Activated CD4-positive, alpha-beta T cell treated with anti-CD3 and anti-CD28 coated beads, Interleukin-2, amount 10 ng/mL, durations not matched to agents 24 days and 14 days (primary cell): Measurements from ENCODE around the gene ELOB. TPM values are rescaled to one million over a fixed set of nuclear protein-coding genes. Genes with fewer than 3 reads are reported as not detected.

Source experiments
- DNase-seq: peaks from one replicate; pipeline ENCODE4 v3.0.0; 2022
- H3K27ac Mint-ChIP-seq: one replicate; pipeline ENCODE4 v1.8.0; 2022; ENCODE audit warnings: mild to moderate bottlenecking, mixed read lengths
- H3K27me3 Mint-ChIP-seq: one replicate; pipeline ENCODE4 v1.8.0; 2022; ENCODE audit warnings: mixed read lengths
- H3K36me3 Mint-ChIP-seq: one replicate; pipeline ENCODE4 v1.8.0; 2022; ENCODE audit warnings: low read depth, mild to moderate bottlenecking, mixed read lengths
- H3K4me1 Mint-ChIP-seq: one replicate; pipeline ENCODE4 v1.8.0; 2021; ENCODE audit warnings: mixed read lengths
- H3K4me3 Mint-ChIP-seq: one replicate; pipeline ENCODE4 v1.8.0; 2022; ENCODE audit warnings: mild to moderate bottlenecking, moderate library complexity, mixed read lengths
- H3K9me3 Mint-ChIP-seq: one replicate; pipeline ENCODE4 v1.8.0; 2021; ENCODE audit warnings: mixed read lengths
- intact Hi-C: fragments of 100-400 bp; cut with micrococcal nuclease; formaldehyde crosslinking; loops from one replicate; pipeline ENCODE4 v1.15.1; 2023
- total RNA-seq: library from RNA; stranded (reverse); gene quantifications from 2 replicates; pipeline ENCODE4 v1.2.3, GENCODE V29; 2022

Gene ELOB
- 241 and 259 TPM in 2 replicates for total RNA-seq

DNA sequence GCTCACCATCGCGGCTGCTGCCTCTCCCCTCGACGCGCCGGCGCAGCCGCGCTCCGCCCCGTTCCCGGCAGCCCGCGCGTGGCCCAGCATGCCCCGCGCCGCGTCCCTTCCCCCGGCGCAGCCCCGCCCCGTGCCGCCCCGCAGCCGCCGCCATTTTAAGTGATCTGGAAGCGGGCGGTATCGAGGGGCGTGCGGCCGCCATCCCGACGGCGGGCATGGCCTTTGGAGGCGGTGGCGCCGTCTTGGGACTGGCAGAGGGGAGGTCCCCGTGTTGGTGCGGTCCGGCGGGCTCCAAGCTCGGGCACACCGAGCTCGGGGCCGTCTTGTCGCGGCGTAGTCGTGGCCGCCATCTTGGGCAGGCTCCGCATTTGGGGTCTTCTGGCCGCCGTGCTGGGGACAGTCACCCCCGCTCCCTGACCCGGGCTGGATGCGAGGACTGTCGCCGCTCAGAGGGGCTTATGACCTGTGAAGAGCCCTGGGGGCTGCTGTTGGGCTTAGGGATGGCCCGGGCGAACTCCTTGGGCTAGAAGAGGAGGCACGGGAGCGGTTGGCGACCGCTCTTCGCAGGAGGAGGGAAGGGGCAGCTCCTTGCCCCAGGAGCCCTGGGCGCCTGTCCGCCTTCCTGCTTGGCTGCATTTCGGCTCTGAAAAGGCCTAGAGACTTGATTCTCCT, at the start of gene ELOB:
Gene ELOB, minus strand, starts transcription at position 50 of the 672 bp plus-strand sequence. Its CDS starts 41 bp downstream, at position 9.
- no peaks in the 10 kb centered on the region for H3K27me3 Mint-ChIP-seq
- H3K9me3 Mint-ChIP-seq = no peaks in the 10 kb centered on the region
- peak; percentile 97 for DNase-seq
- intact Hi-C loops = loop anchor here (1.0 to 5.0 kb wide), 2 partner anchors 25 to 90 kb away; partner anchors contain the start of gene SRRM2
- peaks cover 22% of the 10 kb centered on the region for H3K36me3 Mint-ChIP-seq
- H3K4me3 Mint-ChIP-seq = peak within 1 kb of the TSS; percentile 92
- peak within 1 kb of the TSS; percentile 95 for H3K27ac Mint-ChIP-seq
- H3K4me1 Mint-ChIP-seq = peaks cover 25% of the 10 kb centered on the region

DNA sequence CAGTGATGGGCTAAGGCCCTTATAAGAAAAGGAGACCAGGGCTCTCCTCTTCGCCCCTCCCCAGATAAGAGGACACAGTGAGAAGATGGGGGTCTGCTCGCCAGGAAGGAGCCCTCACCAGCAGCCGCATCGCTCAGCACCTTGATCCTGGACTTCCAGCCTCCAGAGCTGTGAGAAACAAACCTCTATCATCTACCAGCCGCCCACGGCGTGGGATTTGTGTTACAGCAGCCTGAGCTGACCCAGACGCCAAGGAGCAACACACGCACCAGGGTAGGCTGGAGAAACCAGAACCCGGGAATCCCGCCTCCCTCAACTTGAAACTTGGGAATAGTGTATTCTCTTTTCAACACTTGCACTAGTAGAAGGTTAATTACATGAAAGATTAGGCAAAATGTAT, 48.8 kb upstream of the ELOB start:
- Mint-ChIP-seq H3K9me3 (no peaks in the 10 kb centered on the region), H3K27me3 (peaks cover 1% of the 10 kb centered on the region), H3K27ac (no peak overlapping the region), H3K36me3 (no peaks in the 10 kb centered on the region), H3K4me1 (peaks cover 3% of the 10 kb centered on the region), H3K4me3 (no peak overlapping the region)
- no peak for DNase-seq
- intact Hi-C loops = no loop called here

DNA sequence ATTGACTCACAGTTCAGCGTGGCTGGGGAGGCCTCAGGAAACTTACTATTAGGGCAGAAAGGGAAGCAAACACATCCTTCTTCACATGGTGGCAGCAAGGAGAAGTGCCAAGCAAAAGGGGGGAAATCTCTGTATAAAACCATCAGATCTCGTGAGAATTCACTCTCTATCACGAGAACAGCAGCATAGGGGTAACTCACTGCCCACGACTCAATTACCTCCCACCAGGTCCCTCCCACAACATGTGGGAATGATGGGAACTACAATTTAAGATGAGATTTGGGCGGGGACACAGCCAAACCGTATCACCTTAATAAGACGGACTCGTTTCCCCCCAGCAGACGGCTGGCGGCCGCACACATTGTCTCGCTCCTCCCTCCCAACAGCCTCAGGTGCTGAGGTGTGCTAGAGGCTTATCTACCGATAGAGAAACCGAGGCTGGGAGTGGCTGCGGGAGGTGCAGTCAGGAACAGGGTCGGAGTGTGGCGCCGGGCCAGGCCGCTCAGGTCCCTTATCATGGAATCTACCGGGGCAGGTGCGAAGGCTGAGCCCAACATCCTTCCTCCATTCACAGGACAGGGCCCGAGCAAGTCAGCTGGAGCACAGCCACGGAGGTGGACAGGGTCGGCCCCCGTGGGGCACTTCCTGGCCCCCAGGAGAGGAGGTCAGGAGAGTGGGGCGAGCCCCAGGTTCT, 48.1 kb upstream of the ELOB start:
- DNase-seq = no peak
- peaks cover 3% of the 10 kb centered on the region for H3K4me1 Mint-ChIP-seq
- H3K27me3 Mint-ChIP-seq = peaks cover 1% of the 10 kb centered on the region
- no peaks in the 10 kb centered on the region for H3K36me3 Mint-ChIP-seq
- H3K27ac Mint-ChIP-seq = peak overlapping the region; percentile 16
- H3K9me3 Mint-ChIP-seq = no peaks in the 10 kb centered on the region
- H3K4me3 Mint-ChIP-seq = no peak overlapping the region
- intact Hi-C loops = no loop called here

- intact Hi-C loops = no loop called here
- DNase-seq = no peak
- H3K4me3 Mint-ChIP-seq = no peak overlapping the region
- no peaks in the 10 kb centered on the region for H3K4me1 Mint-ChIP-seq
- H3K27ac Mint-ChIP-seq = peak overlapping the region; percentile 16
- H3K27me3 Mint-ChIP-seq = peaks cover 1% of the 10 kb centered on the region
- H3K36me3 Mint-ChIP-seq = no peaks in the 10 kb centered on the region
- no peaks in the 10 kb centered on the region for H3K9me3 Mint-ChIP-seq
Observed at GRCh38 chr16:2824626-2825025, 47.5 kb upstream of the ELOB start.

DNA sequence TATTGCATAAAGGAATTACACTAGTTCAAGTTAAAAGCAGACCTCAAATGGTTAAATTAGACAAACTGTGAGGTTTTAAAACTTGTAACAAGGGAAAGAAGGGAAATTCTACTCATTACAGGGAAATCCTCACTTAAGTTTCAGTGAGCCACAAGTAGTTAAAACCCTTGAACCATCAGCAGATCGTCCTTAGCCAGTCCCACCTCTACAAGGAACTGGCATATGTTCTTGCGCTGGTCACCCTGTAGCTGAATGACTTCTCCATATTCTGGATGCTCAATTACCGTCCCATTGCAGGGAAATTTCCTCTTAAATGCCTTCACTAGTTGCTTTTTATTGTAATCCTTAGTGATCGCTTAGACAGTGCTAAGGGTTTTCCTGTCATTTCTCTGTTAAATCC, 45.4 kb upstream of the ELOB start:
- H3K9me3 Mint-ChIP-seq = no peaks in the 10 kb centered on the region

DNA sequence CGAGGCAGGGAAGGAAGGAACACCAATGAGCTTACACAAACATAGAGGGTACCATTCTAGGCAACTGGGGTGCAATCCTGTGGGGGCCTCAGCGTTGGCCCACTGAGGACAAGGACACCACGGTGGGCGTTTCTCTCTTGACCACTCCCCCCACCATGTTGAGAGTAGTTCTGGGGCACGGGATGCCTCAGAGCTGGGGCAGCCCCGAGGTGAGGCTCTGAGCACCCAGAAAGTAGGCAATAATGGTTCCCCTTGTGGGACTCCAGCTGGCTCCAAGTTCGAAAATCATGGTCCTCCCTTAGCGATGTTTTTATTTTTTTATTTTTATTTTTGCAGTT, 45.0 kb upstream of the ELOB start:
- H3K9me3 Mint-ChIP-seq = no peaks in the 10 kb centered on the region
- H3K27ac Mint-ChIP-seq = no peak overlapping the region
- no peaks in the 10 kb centered on the region for H3K4me1 Mint-ChIP-seq
- no peak overlapping the region for H3K4me3 Mint-ChIP-seq
- no peaks in the 10 kb centered on the region for H3K36me3 Mint-ChIP-seq
- H3K27me3 Mint-ChIP-seq = peaks cover 1% of the 10 kb centered on the region
- no peak for DNase-seq
- intact Hi-C loops = no loop called here

More for the DNA sequence above, 45.4 kb upstream of the ELOB start:
- Mint-ChIP-seq H3K36me3 (no peaks in the 10 kb centered on the region), H3K27me3 (peaks cover 1% of the 10 kb centered on the region), H3K4me3 (no peak overlapping the region), H3K4me1 (no peaks in the 10 kb centered on the region), H3K27ac (no peak overlapping the region)
- intact Hi-C loops = no loop called here
- DNase-seq = no peak

- no peak overlapping the region for H3K27ac Mint-ChIP-seq
- H3K9me3 Mint-ChIP-seq = no peaks in the 10 kb centered on the region
- H3K36me3 Mint-ChIP-seq = no peaks in the 10 kb centered on the region
- H3K4me3 Mint-ChIP-seq = no peak overlapping the region
- no peaks in the 10 kb centered on the region for H3K4me1 Mint-ChIP-seq
- intact Hi-C loops = no loop called here
- no peak for DNase-seq
- H3K27me3 Mint-ChIP-seq = peaks cover 1% of the 10 kb centered on the region
Observed at GRCh38 chr16:2821487-2822157, 44.5 kb upstream of the ELOB start.

- H3K4me3 Mint-ChIP-seq = no peak overlapping the region
- no peak for DNase-seq
- intact Hi-C loops = no loop called here
- H3K27me3 Mint-ChIP-seq = peaks cover 1% of the 10 kb centered on the region
- H3K27ac Mint-ChIP-seq = no peak overlapping the region
- no peaks in the 10 kb centered on the region for H3K36me3 Mint-ChIP-seq
- H3K9me3 Mint-ChIP-seq = no peaks in the 10 kb centered on the region
- no peaks in the 10 kb centered on the region for H3K4me1 Mint-ChIP-seq
Observed at GRCh38 chr16:2820836-2821486, 43.9 kb upstream of the ELOB start.

GRCh38 chr16:2819939-2820835, 43.1 kb upstream of the ELOB start:
- intact Hi-C loops = no loop called here
- peaks cover 1% of the 10 kb centered on the region for H3K27me3 Mint-ChIP-seq
- H3K36me3 Mint-ChIP-seq = no peaks in the 10 kb centered on the region
- DNase-seq = no peak
- no peak overlapping the region for H3K27ac Mint-ChIP-seq
- no peak overlapping the region for H3K4me3 Mint-ChIP-seq
- no peaks in the 10 kb centered on the region for H3K4me1 Mint-ChIP-seq
- no peaks in the 10 kb centered on the region for H3K9me3 Mint-ChIP-seq

DNA sequence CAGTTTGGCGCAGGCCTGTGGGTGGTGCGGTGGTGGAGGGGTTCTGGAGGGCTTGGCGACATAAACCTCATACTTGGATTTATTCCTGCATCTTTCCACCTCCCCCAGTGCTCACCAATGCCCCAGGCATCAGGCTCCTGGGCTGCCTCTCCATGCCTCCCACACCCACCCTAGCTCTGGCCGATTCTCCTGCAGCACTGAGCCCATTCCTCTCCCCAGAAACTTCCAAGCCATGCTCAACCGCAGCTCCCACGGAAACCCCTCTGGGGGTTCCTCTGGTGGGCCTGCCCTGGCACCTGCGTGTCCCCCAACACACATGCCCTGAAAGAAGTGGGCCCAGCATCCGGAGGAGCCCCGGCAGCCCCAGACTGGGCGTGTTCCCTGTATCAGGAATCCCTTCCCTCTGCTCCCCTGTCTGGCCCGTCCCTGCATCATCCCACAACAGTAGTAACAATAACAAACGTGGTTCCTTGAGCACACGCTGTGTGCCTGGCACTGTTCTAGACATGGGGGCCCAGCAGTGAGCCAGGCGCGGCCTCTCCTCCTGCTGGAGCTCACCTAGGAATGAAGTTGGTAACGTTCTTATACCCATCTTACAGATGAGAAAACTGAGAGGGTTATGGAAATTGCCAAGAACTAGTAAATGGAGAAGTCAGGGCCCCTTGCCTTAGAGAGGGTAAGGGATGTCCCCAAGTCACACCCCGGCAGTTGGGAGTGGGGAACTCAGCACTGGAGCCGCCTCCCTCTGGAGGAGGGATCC, 42.3 kb upstream of the ELOB start:
- DNase-seq = no peak
- no peaks in the 10 kb centered on the region for H3K36me3 Mint-ChIP-seq
- peaks cover 1% of the 10 kb centered on the region for H3K27me3 Mint-ChIP-seq
- no peak overlapping the region for H3K27ac Mint-ChIP-seq
- H3K4me3 Mint-ChIP-seq = no peak overlapping the region
- no peaks in the 10 kb centered on the region for H3K9me3 Mint-ChIP-seq
- no peaks in the 10 kb centered on the region for H3K4me1 Mint-ChIP-seq
- intact Hi-C loops = no loop called here

DNA sequence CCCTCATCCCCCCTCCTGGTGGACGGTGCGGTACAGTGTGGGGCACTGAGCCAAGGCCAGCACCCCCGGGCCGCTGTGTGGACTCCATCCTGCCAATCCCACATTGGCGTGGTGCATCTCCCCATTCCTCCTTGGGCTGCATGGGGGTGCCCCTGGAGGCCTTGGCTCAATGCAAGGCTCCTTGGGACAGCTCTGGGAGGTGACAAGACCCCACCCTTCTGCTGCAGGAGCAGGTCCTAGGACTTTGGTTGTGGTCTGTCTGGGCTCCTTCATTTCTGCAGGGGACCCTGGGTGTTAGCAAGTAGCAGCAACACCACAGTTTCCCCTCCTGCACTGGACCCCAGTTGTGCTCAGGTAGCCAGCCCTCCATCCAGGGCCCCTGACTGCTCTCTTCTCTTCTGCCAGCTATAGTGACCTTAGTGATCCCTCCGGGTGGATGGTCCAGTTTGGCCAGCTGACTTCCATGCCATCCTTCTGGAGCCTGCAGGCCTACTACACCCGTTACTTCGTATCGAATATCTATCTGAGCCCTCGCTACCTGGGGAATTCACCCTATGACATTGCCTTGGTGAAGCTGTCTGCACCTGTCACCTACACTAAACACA, 41.3 kb upstream of the ELOB start:
- DNase-seq = no peak
- H3K4me3 Mint-ChIP-seq = no peak overlapping the region
- no peaks in the 10 kb centered on the region for H3K9me3 Mint-ChIP-seq
- peak overlapping the region; percentile 43 for H3K27ac Mint-ChIP-seq
- H3K4me1 Mint-ChIP-seq = no peaks in the 10 kb centered on the region
- no peaks in the 10 kb centered on the region for H3K36me3 Mint-ChIP-seq
- peaks cover 1% of the 10 kb centered on the region for H3K27me3 Mint-ChIP-seq
- intact Hi-C loops = no loop called here

DNA sequence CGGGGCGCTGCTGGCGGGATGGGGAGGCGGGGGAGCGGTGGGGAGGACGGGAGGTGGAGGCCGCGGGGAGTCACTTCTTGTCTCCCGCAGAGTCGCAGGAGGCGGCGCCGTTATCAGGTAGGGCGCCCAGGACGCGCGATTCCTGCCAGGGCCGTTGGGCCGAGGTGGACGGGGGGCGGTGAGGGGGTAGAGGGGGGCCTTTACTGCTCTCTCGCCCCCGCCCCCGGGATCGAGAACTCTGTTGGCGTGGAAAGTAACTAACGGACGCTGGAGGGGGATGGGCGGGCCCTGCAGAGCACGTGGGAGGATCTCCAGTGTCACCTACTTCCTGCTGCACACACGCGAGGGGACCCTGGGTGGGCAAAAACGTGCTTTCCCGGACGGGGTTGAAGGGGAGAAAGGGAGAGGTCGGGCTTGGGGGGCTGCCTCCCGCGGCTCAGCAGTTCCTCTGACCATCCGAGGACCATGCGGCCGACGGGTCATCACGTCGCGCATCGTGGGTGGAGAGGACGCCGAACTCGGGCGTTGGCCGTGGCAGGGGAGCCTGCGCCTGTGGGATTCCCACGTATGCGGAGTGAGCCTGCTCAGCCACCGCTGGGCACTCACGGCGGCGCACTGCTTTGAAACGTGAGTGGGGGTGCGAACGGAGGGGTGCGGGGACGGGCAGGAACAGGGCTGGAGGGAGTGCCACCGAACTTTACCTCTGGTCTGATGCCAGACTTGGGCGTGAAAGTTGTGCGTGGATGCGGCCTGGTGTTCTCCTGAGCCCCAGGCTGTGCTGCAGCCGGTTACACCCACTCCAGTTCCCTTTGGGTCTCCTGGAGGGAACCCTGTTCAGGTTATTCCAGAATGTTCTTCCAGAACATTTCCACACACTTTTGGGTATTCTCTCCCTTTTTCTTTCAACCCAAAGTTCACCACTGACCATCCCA, 40.5 kb upstream of the ELOB start:
- no peaks in the 10 kb centered on the region for H3K4me1 Mint-ChIP-seq
- no peaks in the 10 kb centered on the region for H3K9me3 Mint-ChIP-seq
- no peak for DNase-seq
- H3K27ac Mint-ChIP-seq = peak overlapping the region; percentile 29
- H3K4me3 Mint-ChIP-seq = peak overlapping the region; percentile 55
- peaks cover 1% of the 10 kb centered on the region for H3K27me3 Mint-ChIP-seq
- H3K36me3 Mint-ChIP-seq = no peaks in the 10 kb centered on the region
- intact Hi-C loops = no loop called here
